HG03108 (cell line): ENCODE measurements around the gene SLC6A4.
"Not testable (repeated sequence)": the region's sequence is repeated elsewhere in the genome, so short reads cannot be mapped to it uniquely, and the experiment has no call there.

ENCODE experiments used
- ATAC-seq: cut with Tn5 transposase; IDR thresholded peaks from one replicate; pipeline ENCODE4 v1.9.1; 2021; ENCODE audit warnings: moderate library complexity; ENCODE audit not compliant: unreplicated experiment

The SLC6A4 gene

GRCh38 chr17:30239089-30239462 lies 3.6 kb upstream of the SLC6A4 start:
- ATAC-seq: no peak

DNA sequence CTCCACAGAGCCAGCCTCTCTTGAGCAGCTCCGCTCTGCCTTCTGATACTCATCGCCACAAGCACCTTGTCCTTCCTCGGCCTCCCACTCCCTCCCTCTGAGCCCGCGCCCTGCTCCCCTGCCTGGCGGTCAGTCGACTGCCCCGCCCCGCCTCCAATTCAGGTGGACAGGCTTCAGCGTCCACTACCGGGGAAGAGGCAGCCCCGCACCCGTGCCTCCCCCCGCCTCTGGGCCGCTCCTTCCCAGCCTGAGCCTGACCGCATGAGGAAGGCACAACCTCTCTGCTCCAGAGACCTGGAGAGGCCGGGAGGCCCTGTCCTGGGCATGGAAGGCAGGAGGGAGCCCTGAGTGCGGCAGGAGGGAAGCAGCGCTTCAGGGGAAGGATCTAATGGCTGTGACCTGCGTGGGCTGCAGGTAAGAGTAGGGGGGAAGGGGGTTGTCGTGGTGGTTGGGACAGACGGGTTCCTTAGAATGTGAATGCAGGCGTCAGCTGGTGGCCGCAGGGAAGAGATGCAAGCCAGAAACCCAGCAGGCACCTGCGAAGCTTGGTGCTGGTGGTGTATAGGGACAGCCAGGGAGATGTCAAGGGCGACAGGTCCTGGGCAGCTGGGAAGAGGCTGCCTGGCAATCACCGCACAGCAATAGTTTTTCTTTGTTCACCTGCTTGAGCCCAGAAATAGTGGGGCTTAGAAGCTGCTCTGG lies 3.0 kb upstream of the SLC6A4 start:
- no peak for ATAC-seq

DNA sequence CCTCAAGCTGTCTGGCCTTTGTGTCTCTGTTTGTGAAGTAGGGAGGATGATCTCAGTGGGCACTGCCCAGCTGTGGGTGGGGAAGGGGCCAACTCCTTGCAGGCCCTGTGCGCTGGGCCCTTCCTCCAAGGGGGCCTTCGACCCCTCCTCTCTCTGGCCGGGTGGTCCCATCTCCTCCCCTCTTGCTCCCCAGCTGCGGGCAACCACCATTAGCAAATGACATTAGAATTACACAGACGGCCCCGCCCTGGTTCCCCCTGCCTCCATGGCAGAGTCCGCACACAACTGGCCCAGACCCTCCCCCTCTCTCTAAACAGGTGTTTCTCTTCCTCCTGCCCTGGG lies 2.5 kb upstream of the SLC6A4 start:
- ATAC-seq: no peak

- no peak for ATAC-seq
Measured at GRCh38 chr17:30237296-30238002, 2.0 kb upstream of the SLC6A4 start.

GRCh38 chr17:30236766-30237165 lies 1.3 kb upstream of the SLC6A4 start:
- no peak for ATAC-seq

GRCh38 chr17:30236297-30236624 lies 764 bp upstream of the SLC6A4 start:
- no peak for ATAC-seq

DNA sequence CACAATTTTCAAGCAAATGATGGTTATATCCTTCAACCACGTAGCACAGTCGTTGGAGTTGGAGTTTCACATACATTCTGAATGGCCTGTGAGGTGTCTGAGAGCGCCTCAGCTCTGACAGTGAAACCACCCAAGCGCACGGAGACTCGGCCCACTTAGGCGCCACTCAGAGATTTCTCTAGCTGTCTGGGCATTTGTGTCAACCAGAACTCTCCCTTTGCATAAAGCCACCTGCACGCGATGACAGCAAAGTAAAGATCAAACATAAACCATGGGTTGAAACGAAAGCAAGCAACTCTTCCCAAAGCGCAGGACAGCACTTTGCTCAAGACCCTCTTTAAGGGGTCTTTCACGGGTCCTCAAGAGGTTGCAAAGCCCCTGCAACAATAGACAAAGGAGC lies 533 bp downstream of the SLC6A4 start:
- no peak for ATAC-seq

DNA sequence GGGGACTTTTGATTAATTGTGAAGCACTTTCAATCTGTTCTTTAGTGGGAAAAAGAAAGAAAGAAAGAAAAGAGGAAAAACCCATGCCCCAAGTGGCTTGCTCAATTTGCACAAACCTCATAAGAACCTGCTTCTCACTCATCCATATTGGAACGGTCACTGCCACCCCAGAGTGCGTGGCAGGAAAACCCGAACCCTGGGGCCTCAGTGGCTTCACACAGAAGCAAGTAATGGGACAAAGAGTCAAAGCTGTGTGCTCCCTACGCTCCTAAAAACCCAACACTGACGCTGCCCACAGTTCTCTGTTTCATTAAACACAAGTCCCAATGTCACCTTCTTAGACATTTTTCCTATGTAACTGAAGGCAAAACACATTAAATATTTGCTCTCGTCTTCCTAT lies 1.2 kb downstream of the SLC6A4 start:
- no peak for ATAC-seq

DNA sequence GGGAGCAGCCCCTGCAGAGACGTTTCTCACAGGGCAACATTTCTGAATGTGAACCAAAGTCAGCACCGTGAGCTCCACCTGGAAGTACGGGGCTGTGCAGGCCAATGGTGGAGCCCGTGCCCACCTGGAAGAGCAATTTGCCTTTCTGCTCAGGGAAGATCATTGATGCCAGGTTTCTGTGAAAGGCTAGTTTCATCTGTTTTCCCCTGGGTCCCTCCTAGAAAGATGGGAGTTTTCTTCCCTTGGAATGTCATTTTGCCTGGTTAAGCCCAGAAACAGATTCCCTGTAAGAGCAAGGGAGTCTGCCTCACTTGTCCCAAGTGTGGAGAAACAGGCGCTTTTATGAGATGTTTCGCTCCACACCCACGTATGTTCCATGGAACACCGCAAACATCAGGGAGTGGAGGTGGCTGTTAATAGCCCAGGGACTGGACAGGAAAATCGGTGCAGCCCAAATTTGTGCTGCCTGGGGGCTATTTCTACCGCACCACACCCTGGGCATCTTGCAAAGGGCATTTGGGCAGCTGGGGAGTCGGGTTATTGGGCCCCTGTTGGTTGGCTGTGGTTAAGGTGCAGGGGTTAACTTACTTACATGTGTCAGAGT lies 2.6 kb downstream of the SLC6A4 start:
- ATAC-seq: no peak

- ATAC-seq: no peak
Measured at GRCh38 chr17:30232015-30232823, 3.3 kb downstream of the SLC6A4 start.

DNA sequence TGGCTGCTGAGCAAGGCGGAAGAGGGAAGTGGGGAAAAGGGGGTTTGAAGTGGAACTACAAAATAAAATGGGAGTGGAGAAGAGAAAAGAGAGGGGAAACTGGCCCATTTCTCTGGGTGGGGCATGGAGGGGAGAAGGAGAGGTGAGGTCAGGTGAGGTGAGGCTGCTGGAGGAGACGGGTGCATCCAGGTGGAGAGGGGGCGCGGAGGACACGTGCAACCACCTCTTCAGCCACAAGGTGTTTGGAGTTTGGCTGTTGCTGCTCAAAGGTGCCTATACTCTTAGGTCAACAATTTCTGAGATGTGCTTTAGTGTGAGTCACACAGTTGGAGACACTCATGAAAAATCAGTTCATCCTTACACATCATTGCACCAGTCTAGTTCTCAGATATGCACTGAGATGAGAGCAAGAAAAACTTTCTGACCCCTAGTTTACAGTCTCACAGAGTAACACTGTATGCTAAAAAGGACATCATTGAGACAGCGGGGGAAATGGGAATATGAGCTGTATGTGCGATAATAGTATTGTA lies 4.8 kb downstream of the SLC6A4 start:
- no peak for ATAC-seq

DNA sequence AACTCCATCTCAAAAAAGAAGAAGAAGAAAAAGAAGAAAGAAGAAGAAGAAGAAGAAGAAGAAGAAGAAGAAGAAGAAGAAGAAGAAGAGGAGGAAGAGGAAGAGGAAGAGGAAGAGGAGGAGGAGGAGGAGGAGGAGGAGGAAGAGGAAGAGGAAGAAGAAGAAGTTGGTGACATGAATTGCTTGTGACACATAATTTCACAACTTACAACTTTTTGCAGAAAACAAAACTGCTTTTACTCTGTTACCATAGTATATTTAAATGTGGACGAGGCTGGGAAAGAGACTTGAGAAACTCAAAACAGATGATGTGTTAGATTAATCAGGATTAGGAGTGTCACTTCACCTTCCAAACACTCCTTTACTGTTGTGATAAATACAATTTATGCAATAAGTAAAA lies 5.5 kb downstream of the SLC6A4 start:
- not testable (repeated sequence) for ATAC-seq

DNA sequence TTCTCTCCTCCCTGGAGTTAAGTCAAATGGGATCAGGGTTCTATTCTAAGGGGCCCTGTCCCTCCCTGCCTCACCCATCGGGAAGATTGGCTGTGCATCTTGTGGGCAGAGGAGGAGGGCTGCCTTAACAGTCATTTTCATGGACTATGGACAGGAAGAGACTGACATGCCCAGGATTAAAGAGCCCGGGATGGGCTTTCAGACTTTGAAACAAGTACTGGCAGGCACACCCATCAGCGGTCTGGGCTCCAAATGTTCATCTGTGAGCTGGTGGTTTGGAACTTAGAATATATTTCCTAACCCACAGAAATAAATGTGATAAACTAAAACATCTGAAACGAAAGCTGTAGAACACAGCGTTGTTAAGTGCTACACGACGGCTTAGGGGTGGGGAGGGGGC lies 6.5 kb downstream of the SLC6A4 start:
- no peak for ATAC-seq

DNA sequence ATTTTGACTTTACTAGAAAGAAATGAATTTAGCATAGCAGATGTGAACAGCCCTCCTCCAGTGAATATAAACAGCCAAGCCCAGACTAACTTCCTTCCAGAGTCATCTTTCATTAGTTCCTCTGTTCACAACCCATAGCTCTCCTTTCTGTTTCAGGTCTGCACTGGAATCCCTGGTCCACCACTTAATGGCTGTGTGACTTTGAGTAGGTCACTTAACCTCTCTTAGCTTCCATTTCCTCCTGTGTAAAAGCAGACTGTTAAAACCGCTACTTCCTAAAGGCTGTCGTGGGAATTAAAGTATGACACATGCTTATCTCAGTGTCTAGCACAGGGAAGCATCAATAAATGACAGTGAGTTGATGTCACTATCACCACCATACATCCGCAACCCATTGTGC lies 7.5 kb downstream of the SLC6A4 start:
- ATAC-seq: no peak

DNA sequence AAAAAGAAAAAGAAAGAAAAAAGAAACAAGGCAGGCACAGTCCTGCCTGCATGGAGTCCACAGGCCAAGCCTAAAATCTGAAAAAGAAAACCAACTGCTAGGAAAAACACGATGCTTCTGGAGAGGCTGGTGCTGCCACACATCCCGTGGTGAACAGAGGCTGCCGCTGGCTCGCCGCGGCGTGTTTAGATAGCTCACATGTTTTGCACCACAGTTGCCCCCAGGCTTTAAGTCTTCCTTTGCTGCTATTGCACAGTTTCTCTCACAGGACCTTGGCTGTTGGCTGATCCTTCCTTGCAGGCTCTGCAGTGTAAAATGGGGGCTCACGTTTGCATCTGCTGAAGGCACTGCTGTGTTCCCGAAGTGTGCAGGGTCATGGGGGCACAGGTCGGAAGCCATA lies 8.6 kb downstream of the SLC6A4 start:
- no peak for ATAC-seq

- ATAC-seq: no peak
Measured at GRCh38 chr17:30225919-30226553, 9.5 kb downstream of the SLC6A4 start.

GRCh38 chr17:30225112-30225511 lies 10.4 kb downstream of the SLC6A4 start:
- ATAC-seq: no peak

- no peak for ATAC-seq
Measured at GRCh38 chr17:30224419-30224960, 11.0 kb downstream of the SLC6A4 start.

DNA sequence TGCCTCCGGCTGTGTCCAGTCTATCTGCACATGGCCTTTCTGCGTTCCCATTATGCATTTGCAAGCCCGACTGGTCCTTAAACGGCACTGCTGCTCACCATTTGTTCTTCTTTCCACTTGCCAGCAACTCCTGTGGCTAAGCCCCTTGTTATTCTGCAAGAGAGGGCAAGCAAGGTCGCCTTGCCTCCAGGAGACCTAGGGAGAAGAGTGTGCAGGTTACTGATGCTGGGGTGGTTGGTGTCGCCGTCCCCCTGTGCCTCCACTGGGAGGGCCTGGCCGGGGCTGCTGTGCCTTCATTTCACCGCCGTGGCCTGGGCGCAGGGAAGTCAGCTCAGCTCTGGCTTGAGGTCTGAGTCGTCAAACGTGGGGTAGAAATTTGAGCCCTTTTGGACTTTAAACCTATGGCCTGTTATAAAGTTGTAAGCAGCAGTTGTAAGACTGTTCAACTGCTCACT lies 12.7 kb downstream of the SLC6A4 start:
- ATAC-seq: no peak

- no peak for ATAC-seq
Measured at GRCh38 chr17:30222251-30222650, 13.2 kb downstream of the SLC6A4 start.

- no peak for ATAC-seq
Measured at GRCh38 chr17:30221346-30221745, 14.2 kb downstream of the SLC6A4 start.
